ENCODE results near the gene HIC1. TPM values are rescaled to one million over a fixed set of nuclear protein-coding genes. Genes with fewer than 3 reads are reported as not detected.

The HIC1 gene
- total and polyA plus RNA-seq, 2 experiments from 2014 or later, result 0.17 to 0.26 TPM

GRCh38 chr17:2047590-2047989 is 7.3 kb upstream of the HIC1 start:
- Histone ChIP-seq H3F3A (replicated peaks; ENCODE audit: low read depth) (peaks cover 15% of the 10 kb centered on the region), H3K27ac (ENCODE audit: low read depth) (no peak overlapping the region), H3K27me3 (ENCODE audit: insufficient read depth) (peaks cover 69% of the 10 kb centered on the region), H3K4me1 (ENCODE audit: insufficient read depth) (peaks cover 3% of the 10 kb centered on the region; the same call in 1 of the 2 replicates), H3K4me2 (no peak overlapping the region), H3K36me3 (ENCODE audit: insufficient read depth) (peaks cover 7% of the 10 kb centered on the region; the same call in 1 of the 2 replicates), H3K79me2 (replicated peaks; ENCODE audit: insufficient read depth) (no peaks in the 10 kb centered on the region), H3K9me2 (ENCODE audit: insufficient read depth) (no peaks in the 10 kb centered on the region), H4K20me1 (replicated peaks; ENCODE audit: insufficient read depth) (no peaks in the 10 kb centered on the region; the same call in 1 of the 2 replicates), H3K4me3 (no peak overlapping the region), H2AFZ (no peak overlapping the region)
- DNase-seq (ENCODE audit: low spot score), result no peak
- TF ChIP-seq POLR2AphosphoS5 (IDR thresholded peaks at IDR 0.05; ENCODE audit: low read depth), result no peak
- TF ChIP-seq, protein P1, sequence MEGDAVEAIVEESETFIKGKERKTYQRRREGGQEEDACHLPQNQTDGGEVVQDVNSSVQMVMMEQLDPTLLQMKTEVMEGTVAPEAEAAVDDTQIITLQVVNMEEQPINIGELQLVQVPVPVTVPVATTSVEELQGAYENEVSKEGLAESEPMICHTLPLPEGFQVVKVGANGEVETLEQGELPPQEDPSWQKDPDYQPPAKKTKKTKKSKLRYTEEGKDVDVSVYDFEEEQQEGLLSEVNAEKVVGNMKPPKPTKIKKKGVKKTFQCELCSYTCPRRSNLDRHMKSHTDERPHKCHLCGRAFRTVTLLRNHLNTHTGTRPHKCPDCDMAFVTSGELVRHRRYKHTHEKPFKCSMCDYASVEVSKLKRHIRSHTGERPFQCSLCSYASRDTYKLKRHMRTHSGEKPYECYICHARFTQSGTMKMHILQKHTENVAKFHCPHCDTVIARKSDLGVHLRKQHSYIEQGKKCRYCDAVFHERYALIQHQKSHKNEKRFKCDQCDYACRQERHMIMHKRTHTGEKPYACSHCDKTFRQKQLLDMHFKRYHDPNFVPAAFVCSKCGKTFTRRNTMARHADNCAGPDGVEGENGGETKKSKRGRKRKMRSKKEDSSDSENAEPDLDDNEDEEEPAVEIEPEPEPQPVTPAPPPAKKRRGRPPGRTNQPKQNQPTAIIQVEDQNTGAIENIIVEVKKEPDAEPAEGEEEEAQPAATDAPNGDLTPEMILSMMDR (conservative IDR thresholded peaks at IDR 0.05; ENCODE audit: low read depth in 2 of 2), result no peak
- H3K4me1 Mint-ChIP-seq, result peaks cover 3% of the 10 kb centered on the region; the same call in 1 of the 3 replicates
- H3K27ac Mint-ChIP-seq, result no peak overlapping the region
- ATAC-seq, result no peak
- H3K4me3 Mint-ChIP-seq, result no peak overlapping the region
- peaks cover 16% of the 10 kb centered on the region for H3K36me3 Mint-ChIP-seq (ENCODE audit: low read depth)
- peaks cover 44% of the 10 kb centered on the region for H3K27me3 Mint-ChIP-seq (ENCODE audit: insufficient read depth, low read depth, poor library complexity)
- no peaks in the 10 kb centered on the region; the same call in 2 of the 3 replicates for H3K9me3 Mint-ChIP-seq

DNA sequence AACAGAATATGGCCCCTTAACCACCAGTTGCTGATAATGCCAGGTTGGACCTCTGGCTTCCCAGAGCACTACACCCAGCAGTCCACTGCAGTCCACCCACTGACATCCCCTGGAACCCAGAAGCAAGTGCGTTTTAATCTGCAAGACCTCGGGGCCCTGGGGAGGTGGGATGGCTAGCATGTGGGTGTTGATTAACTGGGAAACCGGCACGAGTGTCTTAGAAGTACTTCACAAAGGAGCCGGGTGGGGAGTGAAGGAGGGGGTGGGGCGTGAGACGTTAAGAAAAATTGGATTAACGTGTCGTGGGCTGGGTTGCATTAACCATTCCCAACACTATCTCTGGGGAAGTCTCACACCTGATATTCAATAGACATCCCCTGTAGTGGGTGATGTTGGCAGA is 6.1 kb upstream of the HIC1 start:
- H3K79me2 ChIP-seq (replicated peaks; ENCODE audit: insufficient read depth), result no peaks in the 10 kb centered on the region
- no peak overlapping the region for H2AFZ ChIP-seq
- H3K27me3 Mint-ChIP-seq (ENCODE audit: insufficient read depth, low read depth, poor library complexity), result peaks cover 47% of the 10 kb centered on the region
- H3K4me1 ChIP-seq (ENCODE audit: insufficient read depth), result no peaks in the 10 kb centered on the region
- H3F3A ChIP-seq (replicated peaks; ENCODE audit: low read depth), result peaks cover 12% of the 10 kb centered on the region; the same call in 1 of the 2 replicates
- no peaks in the 10 kb centered on the region for H3K36me3 ChIP-seq (ENCODE audit: insufficient read depth)
- H3K27me3 ChIP-seq (ENCODE audit: insufficient read depth), result peaks cover 80% of the 10 kb centered on the region
- no peak overlapping the region for H3K4me3 ChIP-seq
- H3K27ac ChIP-seq (ENCODE audit: low read depth), result no peak overlapping the region
- DNase-seq (ENCODE audit: low spot score) (no peak), ATAC-seq (no peak)
- no peaks in the 10 kb centered on the region for H3K9me2 ChIP-seq (ENCODE audit: insufficient read depth)
- peak overlapping the region; percentile 64 for H3K4me3 Mint-ChIP-seq
- H3K9me3 Mint-ChIP-seq, result no peaks in the 10 kb centered on the region; the same call in 2 of the 3 replicates
- no peak overlapping the region for H3K4me2 ChIP-seq
- no peaks in the 10 kb centered on the region; the same call in 2 of the 3 replicates for H3K4me1 Mint-ChIP-seq
- H3K27ac Mint-ChIP-seq, result no peak overlapping the region
- H3K36me3 Mint-ChIP-seq (ENCODE audit: low read depth), result peaks cover 6% of the 10 kb centered on the region; the same call in 2 of the 3 replicates
- H4K20me1 ChIP-seq (replicated peaks; ENCODE audit: insufficient read depth), result no peaks in the 10 kb centered on the region; the same call in 1 of the 2 replicates
- TF ChIP-seq EZH2phosphoT487 (IDR thresholded peaks at IDR 0.05; ENCODE audit: unreplicated experiment) (no peak), ZNF331 (CRISPR knock-in tag; IDR thresholded peaks at IDR 0.05; ENCODE audit: low read depth) (no peak), CREB1 (CRISPR knock-in tag; IDR thresholded peaks at IDR 0.05; ENCODE audit: low read depth) (no peak), ZNF462 (CRISPR knock-in tag; IDR thresholded peaks at IDR 0.05) (no peak), JUNB (IDR thresholded peaks at IDR 0.05; ENCODE audit: unreplicated experiment) (no peak), NANOG (IDR thresholded peaks at IDR 0.05; ENCODE audit: borderline replicate concordance) (no peak)
- TF ChIP-seq, protein P1 (conservative IDR thresholded peaks at IDR 0.05; ENCODE audit: low read depth in 2 of 2), result no peak

Measured in GM23338 (cell line).